ENCODE data around the gene RAB10.

- TF ChIP-seq CTCF (IDR thresholded peaks at IDR 0.05; ENCODE audit: insufficient read depth, low read depth, low read length): no peak
- peak; percentile 76 for TF ChIP-seq EZH2 (IDR thresholded peaks at IDR 0.05; ENCODE audit: insufficient read depth, low read length)
Measured at GRCh38 chr2:26173776-26174482, 140.0 kb downstream of the RAB10 start.

All from astrocyte (in vitro differentiated cells and primary cell).